Measurements from ENCODE around the gene SUSD4.

Gene SUSD4

DNA sequence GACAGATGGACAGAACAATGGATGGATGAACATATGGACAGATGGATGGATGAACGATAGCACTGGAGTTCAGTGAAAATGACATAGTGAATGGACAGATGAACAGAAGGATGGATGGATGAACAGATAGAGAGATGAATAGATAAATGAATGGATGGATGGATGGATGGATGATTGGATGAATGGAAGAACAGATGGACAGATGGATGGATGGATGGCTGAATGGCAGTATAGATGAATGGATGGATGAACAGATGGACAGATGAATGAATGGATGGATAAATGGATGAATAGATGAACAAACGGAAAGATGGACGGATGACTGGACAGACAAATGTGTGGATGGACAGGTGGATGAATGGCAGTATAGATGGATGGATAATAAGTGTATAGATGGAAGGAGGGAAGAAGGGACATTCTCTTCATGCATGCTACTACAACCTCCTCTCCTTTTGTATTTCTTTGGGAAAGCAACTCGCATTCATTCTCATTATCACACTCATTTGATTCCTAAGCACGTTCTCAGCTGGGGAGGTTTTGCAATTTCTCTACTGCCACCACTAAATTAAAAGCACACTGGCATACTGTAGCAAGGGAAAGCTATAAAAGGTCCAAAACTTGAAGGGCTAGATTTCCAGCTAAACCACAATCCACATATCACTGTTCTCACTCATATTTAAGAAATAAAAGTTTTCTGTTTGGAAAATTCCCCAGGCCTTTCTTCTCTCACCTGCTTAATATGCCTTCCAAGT, 34.1 kb downstream of the SUSD4 start:
- DNase-seq (ENCODE audit: low read depth): no peak

DNA sequence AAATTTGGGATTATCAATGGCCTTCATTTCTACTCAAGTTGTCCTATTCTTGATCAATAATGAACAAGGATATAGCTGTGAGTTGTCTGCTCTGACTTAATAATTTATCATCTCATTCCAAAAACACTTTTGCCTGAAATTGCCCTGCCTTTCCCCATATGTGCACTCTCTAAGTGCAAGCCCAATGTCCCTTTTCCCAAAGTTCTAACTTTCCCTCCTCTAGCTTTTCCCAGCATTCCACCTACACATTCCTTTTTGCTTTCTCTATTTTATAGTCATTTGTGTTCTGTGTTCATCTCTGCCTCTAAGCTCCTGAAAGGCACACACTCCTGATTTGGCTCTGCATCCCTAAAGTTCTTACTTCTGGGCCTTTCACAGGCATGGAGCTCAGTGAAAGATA, 34.7 kb downstream of the SUSD4 start:
- no peak for DNase-seq (ENCODE audit: low read depth)

DNA sequence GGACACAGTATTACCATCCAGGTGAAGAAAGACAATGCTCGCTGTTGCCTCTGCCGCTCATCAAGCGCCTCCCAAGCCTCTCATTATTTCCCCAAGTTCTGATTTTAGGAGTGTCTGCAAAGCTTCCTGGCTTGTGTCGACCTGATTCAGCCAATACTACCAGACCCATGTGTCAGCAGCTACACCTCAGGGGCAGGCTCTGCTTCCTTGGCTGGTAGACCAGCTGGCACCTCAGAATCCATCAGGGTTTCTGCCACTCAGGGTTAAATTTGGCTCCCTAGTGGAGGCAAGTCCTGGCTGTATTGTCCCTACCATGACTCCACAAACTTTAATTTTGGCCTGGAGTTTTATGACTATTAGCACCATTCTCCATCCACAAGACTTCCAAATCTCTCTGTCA, 35.4 kb downstream of the SUSD4 start:
- DNase-seq (ENCODE audit: low read depth): no peak

DNA sequence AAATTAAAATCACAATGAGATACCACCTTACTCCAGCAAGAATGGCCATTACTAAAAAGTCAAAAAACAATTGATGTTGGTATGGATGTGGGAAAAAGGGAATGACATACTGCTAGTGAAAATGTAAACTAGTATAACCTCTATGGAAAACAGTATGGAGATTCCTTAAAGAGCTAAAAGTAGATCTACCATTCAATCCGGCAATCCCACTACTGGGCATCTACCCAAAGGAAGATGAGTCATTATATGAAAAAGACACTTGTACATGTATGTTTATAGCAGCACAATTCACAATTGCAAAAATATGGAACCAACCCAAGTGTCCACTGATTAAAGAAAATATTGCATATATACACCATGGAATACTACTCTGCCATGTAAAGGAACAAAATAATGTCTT, 37.2 kb downstream of the SUSD4 start:
- no peak for DNase-seq (ENCODE audit: low read depth)

DNA sequence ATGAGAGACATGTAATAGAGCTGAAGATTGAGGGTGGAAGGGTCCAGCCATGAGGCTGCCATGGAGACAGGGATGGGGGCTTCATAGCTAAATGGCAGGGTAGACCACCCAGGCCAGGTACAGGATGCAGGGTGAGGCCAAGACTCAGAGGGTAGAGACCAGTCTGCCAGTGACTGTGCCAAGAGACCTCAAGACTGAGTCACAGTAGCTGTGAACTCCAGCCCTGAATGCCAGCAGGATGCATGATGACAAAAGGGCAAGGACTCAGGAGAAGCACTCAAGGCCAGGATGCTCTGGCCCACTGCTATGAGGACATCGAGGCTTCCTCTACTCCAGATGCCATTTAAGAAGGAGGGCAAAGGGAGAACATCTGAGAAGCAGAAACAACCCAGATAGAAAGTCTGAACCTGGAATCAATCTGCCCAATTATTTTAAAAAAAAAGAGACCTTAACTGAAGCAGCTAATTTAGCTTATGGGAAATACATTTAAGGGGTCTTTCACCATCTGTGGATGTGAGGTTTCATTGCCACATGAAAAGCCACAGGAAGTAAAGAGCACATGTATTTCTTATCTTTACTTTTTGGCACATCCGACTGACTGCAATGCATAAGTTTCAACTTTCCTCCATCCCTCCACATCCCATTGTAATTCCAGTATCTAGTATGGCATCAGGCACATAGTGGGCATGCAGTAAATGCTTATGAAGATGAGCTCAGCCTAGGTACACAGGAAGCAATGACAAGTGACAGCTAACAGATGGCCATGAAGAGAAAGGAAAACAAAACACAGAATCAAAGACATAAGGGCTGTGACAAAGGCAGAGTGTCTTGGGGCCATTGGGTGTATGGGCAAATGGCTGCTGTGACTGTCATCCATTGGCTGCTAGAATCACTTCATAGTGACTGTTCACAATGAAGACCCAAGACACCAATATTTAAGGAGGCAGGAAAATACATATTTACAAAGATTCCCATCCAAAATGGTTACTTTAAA, 40.2 kb downstream of the SUSD4 start:
- no peak for DNase-seq (ENCODE audit: low read depth)

DNA sequence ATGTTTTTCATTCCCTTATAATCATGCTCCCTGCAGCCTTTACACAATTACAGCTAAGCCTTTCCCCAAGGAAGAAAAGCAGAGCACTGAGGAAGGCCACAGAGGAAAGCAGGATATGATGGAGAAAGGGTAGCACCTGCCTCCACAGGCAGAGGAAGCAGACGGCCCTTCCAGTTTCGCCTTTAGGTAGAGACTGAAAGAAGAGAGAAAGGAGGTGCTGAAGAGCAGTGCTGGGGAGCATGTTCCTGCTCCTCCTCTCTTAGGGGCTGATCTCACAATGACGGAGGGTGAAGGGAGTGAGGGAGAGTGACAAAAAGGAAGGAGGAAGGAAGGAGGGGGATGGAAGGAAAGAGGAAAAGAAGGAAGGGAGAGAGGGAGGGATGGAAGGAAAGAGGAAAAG, 41.1 kb downstream of the SUSD4 start:
- no peak for DNase-seq (ENCODE audit: low read depth)

DNA sequence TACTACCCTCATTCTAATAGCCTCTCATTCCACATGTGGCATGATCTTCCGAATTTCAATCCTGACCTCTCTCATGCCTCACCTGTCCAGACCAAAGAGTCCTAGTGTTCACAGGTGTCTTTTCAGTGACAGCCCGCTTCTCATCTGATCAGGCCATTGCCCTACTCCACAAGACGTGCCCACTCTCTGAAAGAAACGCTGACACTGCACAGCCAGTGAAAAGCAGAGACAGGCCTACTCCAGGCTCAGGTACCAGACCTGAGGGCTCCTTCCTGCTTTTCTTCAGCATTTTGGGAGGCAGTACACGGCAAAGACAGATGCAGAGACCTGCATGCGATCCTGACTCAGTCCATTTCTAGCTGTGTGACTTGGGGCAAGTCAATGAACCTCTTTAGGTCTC, 43.0 kb downstream of the SUSD4 start:
- DNase-seq (ENCODE audit: low read depth): no peak

DNA sequence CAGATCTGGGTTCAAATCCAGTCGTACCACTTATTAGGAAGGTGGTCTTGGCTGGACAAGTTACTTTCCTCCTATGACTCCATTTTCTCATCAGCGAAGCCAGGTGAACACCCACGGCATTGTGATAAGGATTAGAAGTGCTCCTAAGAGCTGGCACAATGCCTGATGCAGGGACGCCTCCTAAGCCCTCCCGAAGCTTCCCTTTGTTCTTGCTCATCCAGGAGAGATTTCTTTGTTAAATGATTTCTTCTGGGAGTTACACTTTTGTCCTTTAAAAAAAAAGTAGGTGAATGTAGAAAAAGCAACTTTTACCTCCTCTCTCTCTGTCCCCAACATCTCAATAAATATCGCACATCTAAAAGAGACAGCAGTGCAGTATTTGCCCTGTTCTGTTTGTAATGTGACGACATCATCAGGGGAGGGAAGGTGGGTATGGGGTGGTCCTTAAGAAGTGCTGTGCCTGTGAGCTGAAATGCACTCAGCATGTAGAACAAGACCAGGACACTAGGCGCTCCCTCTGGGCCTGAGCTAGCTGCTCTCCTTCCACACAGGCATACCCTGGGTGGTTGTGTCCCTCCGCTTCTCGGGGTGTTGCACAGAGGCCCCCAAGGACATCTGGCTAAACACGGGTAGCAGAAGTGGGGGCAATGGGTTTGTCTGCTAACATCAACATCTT, 43.9 kb downstream of the SUSD4 start:
- no peak for DNase-seq (ENCODE audit: low read depth)

DNA sequence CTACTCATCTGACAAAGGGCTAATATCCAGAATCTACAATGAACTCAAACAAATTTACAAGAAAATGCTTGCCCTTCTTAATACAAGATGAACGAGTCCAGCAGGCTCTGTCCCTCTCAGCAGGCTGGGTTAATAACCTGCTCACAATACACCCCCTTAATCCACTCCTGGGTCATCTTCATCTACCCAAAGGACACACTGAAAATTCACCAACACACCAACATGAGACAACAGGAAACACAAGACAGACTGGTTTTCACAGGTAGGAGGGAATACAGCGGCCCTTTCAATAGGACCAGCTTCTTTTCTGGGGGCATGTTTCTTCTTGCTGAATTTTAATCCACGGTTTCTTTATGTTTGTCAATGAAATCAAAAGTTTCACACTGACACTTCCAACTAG, 44.6 kb downstream of the SUSD4 start:
- DNase-seq (ENCODE audit: low read depth): no peak

DNA sequence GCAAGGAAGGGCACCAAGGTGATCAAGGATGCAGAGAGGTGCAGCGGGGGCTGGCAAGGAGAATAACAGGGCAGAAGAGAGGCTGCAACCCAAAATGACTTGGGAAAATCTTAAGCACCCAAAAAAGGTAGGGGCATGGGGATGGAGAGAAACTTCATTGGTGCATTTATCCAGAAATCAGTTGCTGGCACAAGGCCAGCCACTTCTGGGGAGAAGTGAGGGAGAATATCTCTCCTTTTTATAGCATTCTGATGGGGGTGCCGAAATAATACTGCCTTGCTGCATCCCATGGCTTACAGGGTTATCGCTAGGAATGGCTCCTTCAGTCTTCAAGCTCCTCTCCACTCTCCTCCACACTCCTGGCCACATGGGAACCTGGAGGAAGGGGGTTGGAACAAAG, 47.9 kb downstream of the SUSD4 start:
- no peak for DNase-seq (ENCODE audit: low read depth)

DNA sequence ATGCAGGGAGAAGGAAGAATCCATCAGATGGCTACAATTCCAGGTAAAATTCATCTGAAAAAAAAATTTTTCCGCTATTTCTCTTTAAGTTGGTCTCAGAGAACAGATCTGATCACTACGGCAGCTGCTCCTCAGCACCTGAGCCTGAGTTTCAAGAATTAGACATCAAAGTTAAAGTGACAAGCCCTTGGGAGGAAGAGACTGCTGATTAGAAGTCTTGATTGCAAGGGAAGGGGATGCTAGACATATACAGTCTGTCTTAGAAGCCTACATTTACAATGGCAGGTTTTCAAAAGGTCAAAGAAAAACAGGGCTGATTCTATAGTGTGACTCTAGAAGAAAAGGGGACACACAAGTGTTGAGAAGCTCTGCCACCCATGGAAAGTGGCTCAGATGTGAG, 48.3 kb downstream of the SUSD4 start:
- no peak for DNase-seq (ENCODE audit: low read depth)

DNA sequence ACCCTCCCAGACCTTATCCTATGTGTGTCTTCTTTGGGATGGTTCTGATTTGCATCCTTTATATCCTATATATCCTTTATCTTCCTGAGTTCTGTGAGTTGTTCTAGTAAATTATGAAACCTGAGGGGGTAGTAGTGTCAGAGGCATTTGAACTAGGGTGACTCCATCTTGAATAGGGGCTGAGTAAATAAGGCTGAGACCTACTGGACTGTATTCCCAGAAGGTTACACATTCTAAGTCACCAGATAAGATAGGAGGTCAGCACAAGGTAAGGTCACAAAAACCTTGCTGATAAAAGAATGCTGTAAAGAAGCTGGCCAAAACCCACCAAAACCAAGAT, 50.6 kb downstream of the SUSD4 start:
- no peak for DNase-seq (ENCODE audit: low read depth)

DNA sequence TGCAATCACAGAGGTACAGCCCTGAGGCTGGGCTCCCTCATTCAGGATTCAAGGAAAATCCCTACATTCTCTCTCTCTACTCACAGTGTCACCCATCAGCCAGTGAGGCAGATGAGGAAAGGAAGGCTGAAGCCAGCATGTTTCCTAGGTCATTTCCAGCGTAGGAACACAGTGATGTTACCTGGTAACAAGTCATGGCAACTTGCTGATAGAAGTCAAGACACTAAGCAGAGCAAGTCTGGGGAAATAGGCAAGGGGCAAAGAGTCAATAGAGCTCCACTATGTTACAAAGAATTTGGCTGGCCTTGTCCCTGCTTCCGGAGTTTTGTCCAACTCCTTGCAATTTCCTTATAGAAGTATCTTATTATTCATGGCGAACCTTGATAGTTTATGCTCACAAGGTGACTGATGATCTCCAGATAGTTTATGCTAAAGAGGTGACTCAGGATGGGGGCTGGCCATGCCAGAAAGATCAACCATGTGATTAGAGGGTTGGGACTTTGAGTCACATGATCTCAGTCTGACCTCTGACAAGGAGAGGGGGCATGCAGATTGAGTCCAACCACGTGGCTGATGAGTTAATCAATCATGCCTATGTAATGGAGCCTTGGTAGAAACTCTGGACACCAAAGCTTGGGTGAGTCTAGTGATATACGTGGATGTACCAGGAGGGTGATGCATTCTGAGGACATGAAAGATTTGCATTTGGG, 51.1 kb downstream of the SUSD4 start:
- DNase-seq (ENCODE audit: low read depth): no peak

DNA sequence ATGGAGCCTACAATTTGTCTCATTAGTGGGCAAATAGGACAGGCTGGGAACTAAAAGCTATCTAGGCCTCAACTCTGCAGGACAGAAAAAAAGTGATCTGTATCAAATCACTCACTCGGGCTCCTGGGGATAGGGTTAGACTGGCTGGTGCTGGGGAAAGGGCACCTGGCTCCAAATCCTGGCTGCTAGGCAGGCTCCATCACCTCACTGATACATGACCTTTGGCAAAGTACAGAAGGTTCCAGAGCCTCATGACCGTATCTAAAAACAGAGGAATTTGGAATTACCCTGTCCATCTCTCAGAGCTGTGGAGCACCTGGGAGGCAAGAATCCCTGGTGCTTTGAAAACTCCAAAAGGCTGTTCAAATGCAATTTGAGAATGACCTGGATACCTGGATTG, 51.7 kb downstream of the SUSD4 start:
- no peak for DNase-seq (ENCODE audit: low read depth)

DNA sequence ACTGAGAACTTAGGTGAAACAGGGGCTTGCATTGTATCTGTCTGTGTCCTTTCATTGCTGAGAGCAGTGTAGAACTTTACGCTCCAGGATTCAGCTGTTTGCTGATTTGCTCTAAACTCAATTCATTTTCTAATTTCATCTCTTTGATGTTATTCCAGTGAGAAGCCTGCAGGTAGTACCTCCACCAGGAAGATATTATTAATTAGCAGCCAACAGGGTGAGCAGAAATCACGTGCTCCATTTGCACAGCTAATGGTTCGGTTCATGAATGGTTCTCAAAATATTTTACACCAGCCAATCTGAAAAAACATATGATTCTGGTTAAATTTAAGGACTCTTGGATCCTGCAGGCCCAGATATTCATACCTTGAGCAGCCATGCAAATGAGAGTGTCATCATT, 52.1 kb downstream of the SUSD4 start:
- DNase-seq (ENCODE audit: low read depth): no peak

DNA sequence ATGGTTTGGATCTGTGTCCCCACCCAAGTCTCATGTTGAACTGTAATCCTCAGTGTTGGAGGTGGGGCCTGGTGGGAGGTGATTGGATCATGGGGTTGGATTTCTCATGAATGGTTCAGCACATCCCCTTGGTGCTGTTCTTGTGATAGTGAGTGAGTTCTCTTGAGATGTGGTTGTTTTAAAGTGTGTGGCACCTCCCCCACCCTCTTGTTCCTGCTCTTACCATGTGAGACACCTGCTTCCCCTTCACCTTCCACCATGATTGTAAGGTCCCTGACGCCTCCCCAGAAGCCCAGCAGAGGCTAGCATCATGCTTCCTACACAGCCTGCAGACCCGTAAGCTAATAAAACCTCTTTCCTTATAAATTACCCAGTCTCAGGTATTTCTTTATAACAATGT, 55.8 kb downstream of the SUSD4 start:
- DNase-seq (ENCODE audit: low read depth): no peak

DNA sequence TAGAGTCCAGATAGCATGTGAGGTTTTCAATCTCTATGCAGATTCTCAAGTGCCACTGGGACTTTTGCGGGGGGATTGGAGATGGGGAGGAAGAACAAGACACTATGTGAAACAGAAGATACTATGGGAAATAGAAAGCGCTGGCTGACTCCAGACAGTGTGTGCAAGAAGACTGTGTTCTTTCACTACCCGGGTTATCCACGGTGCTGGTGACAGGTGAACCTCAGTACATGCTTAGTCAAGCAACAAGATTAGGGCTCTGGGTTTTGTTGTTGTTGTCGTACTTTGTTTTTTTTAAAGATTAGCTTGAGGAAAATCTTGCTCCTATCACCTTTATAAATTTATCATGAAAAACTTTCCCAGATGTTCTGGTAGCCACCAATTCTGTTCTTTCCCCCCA, 56.4 kb downstream of the SUSD4 start:
- DNase-seq (ENCODE audit: low read depth): no peak

DNA sequence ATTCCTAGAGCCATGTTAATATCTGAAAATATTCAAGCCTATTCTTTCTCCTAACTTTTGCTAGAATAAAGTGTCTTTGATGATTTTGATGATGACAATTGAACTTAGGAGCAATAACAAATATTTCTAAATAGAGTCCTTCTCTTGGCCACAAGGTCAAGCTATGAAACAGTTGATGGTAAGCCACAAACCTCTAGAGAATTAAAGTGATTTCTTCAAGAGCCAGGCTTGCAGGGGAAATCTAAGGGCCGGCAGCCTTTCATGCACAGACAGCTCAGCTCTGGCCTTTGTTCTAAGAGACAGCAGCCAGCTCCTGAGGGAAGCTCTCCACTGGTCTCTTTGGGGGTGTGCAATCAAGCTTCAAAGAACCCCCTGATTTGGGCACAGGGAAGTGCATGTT, 59.0 kb downstream of the SUSD4 start:
- no peak for DNase-seq (ENCODE audit: low read depth)

DNA sequence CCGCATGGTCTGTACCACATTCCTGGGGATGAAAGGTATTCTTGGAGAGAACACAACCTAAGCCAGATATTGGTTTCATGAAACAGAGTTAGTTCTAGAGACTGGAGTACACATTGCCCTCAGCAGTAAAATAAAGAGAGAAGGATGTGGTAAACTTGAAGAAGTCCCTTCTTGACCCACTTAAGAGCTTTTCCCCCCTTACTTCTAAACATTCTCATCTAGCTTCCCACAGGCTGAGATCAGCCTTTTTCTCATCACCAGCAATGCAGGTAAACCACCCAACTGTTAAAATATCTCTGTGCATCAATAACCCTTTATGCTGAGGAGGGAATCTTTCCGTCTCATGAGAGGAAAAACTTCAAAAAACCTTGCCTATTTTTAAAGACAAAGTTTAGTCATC, 62.6 kb downstream of the SUSD4 start:
- no peak for DNase-seq (ENCODE audit: low read depth)

DNA sequence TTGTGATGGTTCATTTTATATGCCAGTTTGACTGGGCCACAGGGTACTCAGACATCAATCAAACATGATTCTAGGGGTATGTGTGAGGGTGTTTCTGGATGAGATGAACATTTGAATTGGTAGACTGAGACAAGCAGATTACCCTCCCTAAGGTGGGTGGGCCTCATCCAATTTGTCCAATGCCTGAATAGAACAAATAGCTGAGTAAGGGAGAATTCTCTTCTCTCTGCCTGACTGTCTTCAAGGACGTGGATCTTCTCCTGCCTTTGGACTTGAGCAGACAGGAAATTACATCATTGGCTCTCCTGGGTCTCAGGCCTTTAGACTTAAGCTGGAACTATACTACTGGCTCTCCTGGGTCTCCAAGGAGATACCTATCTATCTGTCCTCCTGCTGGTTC, 64.4 kb downstream of the SUSD4 start:
- no peak for DNase-seq (ENCODE audit: low read depth)

DNA sequence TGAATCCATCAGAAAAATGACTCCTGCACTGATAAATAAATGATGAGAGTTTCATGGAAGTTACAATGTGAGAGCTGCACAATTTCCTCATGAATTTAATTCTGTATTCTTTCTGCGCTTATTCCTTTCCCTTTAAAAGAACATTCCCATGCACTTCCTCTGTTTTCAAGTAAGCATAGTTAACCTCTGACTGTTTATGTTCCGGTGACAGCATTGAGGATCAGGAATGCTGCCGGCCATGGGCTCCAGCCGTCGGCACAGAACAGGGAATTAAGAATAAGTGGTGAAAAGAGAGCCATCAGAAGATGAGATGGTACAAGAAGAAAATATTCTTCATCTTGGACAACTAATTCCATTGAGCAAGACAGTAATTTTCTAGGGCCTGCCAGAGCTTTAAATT, 65.3 kb downstream of the SUSD4 start:
- no peak for DNase-seq (ENCODE audit: low read depth)

DNA sequence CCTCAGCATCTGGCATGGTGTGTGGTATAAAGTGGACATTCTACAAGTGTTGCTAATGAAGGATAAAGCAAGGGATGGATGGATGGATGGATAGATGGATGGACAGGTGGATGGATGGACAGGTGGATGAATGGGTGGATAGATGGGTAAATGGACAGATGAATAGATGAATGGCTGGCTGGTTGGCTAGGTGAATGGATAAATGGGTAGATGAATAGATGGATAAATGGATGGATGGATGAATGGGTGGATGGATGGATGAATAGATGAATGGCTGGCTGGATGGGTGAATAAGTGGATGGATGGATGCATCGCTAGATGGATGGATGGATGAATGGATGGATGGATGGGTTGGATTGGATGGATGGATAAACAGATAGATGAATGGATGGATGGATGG, 66.2 kb downstream of the SUSD4 start:
- no peak for DNase-seq (ENCODE audit: low read depth)
